RWPE1 (cell line): Measurements from ENCODE around the gene CES5A.
"Not testable (repeated sequence)": the region's sequence is repeated elsewhere in the genome, so short reads cannot be mapped to it uniquely, and the experiment has no call there.

ENCODE experiments used
- CTCF ChIA-PET: fragments of 350-600 bp; sonication (Branson Sonifier 250); formaldehyde crosslinking; extraction: SDS; loops from one replicate; lab custom pipeline; 2021; lab: Yijun Ruan, JAX
- POLR2A ChIA-PET: fragments of 400-600 bp; formaldehyde crosslinking; extraction: SDS; loops from one replicate; lab custom pipeline; 2020; ENCODE audit warnings: antibody characterized with exemption; ENCODE audit not compliant: low non-redundant PET; lab: Yijun Ruan, JAX
- DNase-seq: peaks from one replicate; pipeline ENCODE4 v3.0.0; 2012; ENCODE audit warnings: low spot score
- H3K27ac ChIP-seq: fragments of 450-650 bp; 2 replicates; pipeline ENCODE4 v1.5.1; 2017
- CTCF ChIP-seq: fragments of 450-650 bp; conservative IDR thresholded peaks from 2 replicates; pipeline ENCODE4 v1.5.1; 2017; ENCODE audit warnings: low read depth, mild to moderate bottlenecking

CES5A gene

GRCh38 chr16:55868137-55868536 is 7.0 kb downstream of the CES5A start:
- ChIA-PET CTCF (interaction anchor here (0.6 to 1.0 kb wide), 2 partner anchors 345 to 403 kb away, joined by 3 to 4 read pairs; no protein-coding TSS in a partner anchor), POLR2A (no interaction called here)
- DNase-seq: no peak
- TF ChIP-seq CTCF: no peak
- H3K27ac ChIP-seq: no peak overlapping the region

- DNase-seq: no peak
- no peak overlapping the region for H3K27ac ChIP-seq
- ChIA-PET CTCF (interaction anchor here (0.6 kb wide), 1 partner anchor 108 kb away, joined by 6 read pairs; no protein-coding TSS in a partner anchor), POLR2A (no interaction called here)
- no peak for TF ChIP-seq CTCF
Measured at GRCh38 chr16:55861288-55861687, 13.9 kb downstream of the CES5A start.

- H3K27ac ChIP-seq, DNase-seq, POLR2A ChIA-PET: not testable (repeated sequence)
- CTCF ChIA-PET: interaction anchor here (0.6 kb wide), 1 partner anchor 90 kb away, joined by 3 read pairs; no protein-coding TSS in a partner anchor
Measured at GRCh38 chr16:55857650-55858049, 17.5 kb downstream of the CES5A start.

- no peak for DNase-seq
- CTCF ChIA-PET: interaction anchor here (0.6 kb wide), 1 partner anchor 90 kb away, joined by 3 read pairs; no protein-coding TSS in a partner anchor
- no peak overlapping the region for H3K27ac ChIP-seq
- POLR2A ChIA-PET: no interaction called here
- no peak for TF ChIP-seq CTCF
Measured at GRCh38 chr16:55856950-55857349, 18.2 kb downstream of the CES5A start.

GRCh38 chr16:55853114-55853513 is 22.1 kb downstream of the CES5A start:
- ChIA-PET POLR2A (no interaction called here), CTCF (no interaction called here)
- no peak for DNase-seq
- no peak for TF ChIP-seq CTCF
- no peak overlapping the region for H3K27ac ChIP-seq

GRCh38 chr16:55849536-55849935 is 25.6 kb downstream of the CES5A start:
- CTCF ChIA-PET: no interaction called here

More at GRCh38 chr16:55849536-55849935, 25.6 kb downstream of the CES5A start:
- no peak for DNase-seq
- no peak overlapping the region for H3K27ac ChIP-seq
- POLR2A ChIA-PET: no interaction called here
- TF ChIP-seq CTCF: no peak
